OCI-LY7 (cell line): ENCODE measurements around the gene CTBP1.

Source experiments
- CTCF ChIP-seq: fragments of 200-600 bp; sonication (generic); conservative IDR thresholded peaks from 2 replicates; pipeline ENCODE4 v1.5.1; 2014; ENCODE audit warnings: mild to moderate bottlenecking, antibody characterized with exemption, low read length, moderate library complexity, mixed read lengths
- EZH2phosphoT487 ChIP-seq: fragments of 200-600 bp; sonication (generic); IDR thresholded peaks from 2 replicates; pipeline ENCODE4 v1.6.1; 2018; ENCODE audit warnings: low read depth, borderline replicate concordance, mild to moderate bottlenecking, mixed run types, antibody characterized with exemption, low read length, moderate library complexity, mixed read lengths

GRCh38 chr4:1298461-1298860 is 49.5 kb upstream of the CTBP1 start:
- no peak for TF ChIP-seq CTCF
- TF ChIP-seq EZH2phosphoT487: no peak
